Myocyte (in vitro differentiated cells): ENCODE data around the gene USP20. TPM values are rescaled to one million over a fixed set of nuclear protein-coding genes. Genes with fewer than 3 reads are reported as not detected.
"Not testable (repeated sequence)": the region's sequence is repeated elsewhere in the genome, so short reads cannot be mapped to it uniquely, and the experiment has no call there.

ENCODE experiments used
- DNase-seq: peaks from one replicate; pipeline ENCODE4 v3.0.0-alpha.2; 2012; ENCODE audit warnings: low read depth
- polyA plus RNA-seq: library from polyadenylated mRNA; unstranded; fragments of >200 nt; gene quantifications from one replicate; pipeline ENCODE4 v1.2.1, GENCODE V29; 2012; ENCODE audit warnings: missing spikeins
- total RNA-seq: library from RNA; depleted of rRNA; stranded (reverse); fragments of >200 nt; gene quantifications from 2 replicates; pipeline ENCODE4 v1.2.3, GENCODE V29; 2014

Gene USP20
- 11.8 and 15.7 TPM in 2 replicates for total RNA-seq
- 16.8 TPM for polyA plus RNA-seq

GRCh38 chr9:129835128-129835859, at the start of gene USP20, which contains the start of gene C9orf78:
TSS of gene USP20 (plus strand) at chr9:129835458. CDS start at chr9:129852556, 17,098 bp downstream.
TSS of gene C9orf78 (minus strand) at chr9:129835275. CDS start at chr9:129835221, 54 bp downstream.
- peak; percentile 97 for DNase-seq

DNA sequence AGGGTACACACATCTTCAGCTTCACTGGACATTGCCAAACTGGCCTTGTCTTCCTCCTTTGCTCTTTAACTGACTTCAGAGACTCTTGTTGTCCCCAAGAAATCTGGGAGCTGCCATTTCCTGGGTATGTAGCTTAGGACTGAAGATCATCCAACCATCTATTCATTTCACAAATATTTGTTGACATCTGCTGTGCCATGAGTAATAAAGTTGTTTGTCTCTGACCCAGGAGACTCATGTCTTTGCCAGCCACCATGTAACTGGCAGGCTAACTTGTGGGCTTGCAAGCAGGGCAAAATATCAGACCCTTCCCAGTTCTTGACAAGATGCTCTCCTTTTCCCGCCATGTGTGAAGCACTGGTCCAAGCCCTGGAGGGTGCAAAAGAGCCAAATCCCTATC, 49.4 kb upstream of the USP20 start:
- no peak for DNase-seq

- DNase-seq, result no peak
Measured at GRCh38 chr9:129786481-129786880, 48.8 kb upstream of the USP20 start.

GRCh38 chr9:129794549-129794948, 40.7 kb upstream of the USP20 start:
- DNase-seq, result no peak

DNA sequence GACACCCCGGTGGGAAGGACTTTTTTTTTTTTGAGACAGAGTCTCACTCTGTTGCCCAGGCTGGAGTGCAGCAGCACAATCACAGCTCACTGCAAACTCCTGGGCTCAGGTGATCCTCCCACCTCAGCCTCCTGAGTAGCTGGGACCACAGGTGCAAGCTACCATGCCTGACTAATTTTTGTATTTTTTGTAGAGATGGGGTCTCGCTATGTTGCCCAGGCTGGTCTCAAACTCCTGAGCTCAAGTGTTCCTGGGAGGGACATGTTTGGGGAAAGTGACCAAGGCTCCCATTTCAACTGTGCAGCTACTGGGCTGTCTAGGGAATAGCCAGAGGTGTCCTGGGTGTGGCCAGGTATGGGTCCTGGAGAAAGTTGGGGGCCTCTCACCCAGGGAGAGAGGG, 39.2 kb upstream of the USP20 start:
- DNase-seq, result not testable (repeated sequence)

DNA sequence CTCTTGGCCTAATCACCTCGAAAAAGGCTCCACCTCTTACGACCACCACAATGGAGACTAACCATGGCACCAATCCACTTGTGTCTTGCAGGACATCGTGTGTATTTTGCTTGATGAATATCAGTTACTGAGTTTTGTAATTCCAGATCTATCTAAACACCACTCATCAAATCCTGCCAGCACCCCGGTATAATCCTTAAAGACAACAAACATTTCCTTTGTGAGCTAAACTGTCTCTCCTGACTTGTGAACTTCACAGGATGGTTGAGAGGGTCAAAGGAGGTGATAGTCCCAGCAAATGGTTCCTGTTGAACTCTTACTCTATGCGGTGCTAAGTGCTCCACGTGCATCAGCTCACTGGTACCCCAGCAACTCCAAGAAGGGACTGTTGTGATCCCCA, 36.3 kb upstream of the USP20 start:
- no peak for DNase-seq

DNA sequence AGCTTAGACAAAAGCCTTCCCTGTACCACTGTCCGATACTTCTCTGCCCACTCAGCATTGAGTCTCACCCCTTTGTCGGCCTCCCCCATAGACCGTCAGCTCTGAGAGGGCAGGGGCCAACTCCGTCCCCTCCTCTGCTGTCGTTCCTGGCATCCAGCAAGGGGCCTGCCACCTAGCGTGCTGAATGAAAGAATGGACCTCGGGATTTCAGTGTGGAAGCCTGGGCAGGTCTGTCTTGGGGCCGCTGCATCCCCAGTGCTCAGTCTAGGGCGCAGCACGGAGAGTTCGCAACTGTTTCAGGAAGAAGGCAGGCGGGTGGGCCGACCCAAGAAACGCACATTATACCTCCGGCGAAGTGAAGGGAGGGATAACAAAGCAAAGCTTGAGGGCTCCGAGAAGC, 33.8 kb upstream of the USP20 start:
- DNase-seq, result no peak

GRCh38 chr9:129802833-129803675, 32.2 kb upstream of the USP20 start, which contains the start of gene TOR1B:
TSS of gene TOR1B (plus strand) at chr9:129803184. CDS start at chr9:129803213, 29 bp downstream.
- DNase-seq, result peak; percentile 95

- DNase-seq, result no peak
Measured at GRCh38 chr9:129803676-129804060, 31.6 kb upstream of the USP20 start.

GRCh38 chr9:129806061-129806460, 29.2 kb upstream of the USP20 start:
- DNase-seq, result no peak

DNA sequence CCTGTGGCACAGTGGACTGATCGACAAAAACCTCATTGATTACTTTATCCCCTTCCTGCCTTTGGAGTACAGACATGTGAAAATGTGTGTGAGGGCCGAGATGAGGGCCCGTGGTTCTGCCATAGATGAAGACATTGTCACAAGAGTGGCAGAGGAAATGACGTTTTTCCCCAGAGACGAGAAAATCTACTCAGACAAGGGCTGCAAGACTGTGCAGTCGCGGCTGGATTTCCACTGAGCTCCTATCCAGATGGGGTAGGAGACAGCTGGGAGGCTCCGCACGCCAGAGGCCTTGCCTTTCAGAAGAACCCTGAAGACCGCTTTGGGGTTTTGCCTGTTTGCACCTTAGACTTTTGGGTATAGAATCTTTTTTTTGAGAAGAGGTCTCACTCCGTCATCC, 25.9 kb upstream of the USP20 start:
- no peak for DNase-seq

GRCh38 chr9:129810116-129810515, 25.1 kb upstream of the USP20 start:
- DNase-seq, result no peak

- no peak for DNase-seq
Measured at GRCh38 chr9:129810788-129811187, 24.5 kb upstream of the USP20 start.

DNA sequence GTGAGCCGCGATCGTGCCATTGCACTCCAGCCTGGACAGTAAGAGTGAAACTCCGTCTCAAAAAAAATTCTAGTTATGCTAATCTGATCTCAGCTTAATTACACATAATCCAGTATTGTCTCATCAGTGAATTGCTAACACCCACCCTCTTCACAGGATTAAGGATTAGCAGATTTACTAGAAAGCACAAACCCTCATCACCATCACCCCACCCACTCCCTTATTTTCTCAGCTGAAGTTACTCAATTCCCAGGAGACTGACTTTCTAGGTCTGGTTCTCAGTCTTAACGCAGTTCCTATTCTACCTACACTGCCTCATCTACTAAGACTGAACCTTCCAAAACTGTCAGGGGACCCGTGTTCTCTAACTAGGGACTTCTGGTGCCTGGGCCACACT, 23.3 kb upstream of the USP20 start:
- DNase-seq, result no peak

DNA sequence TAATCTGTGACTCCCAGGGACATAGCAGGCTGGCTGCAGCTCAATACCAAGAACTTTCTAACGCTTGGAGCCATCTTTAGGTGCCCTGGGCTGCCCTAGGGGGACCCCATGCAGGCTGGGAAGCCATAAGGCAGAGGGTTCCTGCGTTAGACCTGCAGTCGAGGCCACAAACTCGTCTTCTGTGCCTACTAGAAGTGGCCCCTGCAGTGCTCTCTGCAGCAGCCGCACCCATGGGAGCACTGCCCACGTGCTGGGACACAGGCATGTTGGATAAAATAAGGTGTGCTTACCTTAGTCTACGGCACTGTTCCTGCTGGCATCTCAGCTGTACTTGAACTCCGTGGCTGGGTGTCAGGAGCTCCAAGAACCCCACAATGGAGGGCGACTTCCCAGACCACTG, 22.9 kb upstream of the USP20 start:
- DNase-seq, result no peak

DNA sequence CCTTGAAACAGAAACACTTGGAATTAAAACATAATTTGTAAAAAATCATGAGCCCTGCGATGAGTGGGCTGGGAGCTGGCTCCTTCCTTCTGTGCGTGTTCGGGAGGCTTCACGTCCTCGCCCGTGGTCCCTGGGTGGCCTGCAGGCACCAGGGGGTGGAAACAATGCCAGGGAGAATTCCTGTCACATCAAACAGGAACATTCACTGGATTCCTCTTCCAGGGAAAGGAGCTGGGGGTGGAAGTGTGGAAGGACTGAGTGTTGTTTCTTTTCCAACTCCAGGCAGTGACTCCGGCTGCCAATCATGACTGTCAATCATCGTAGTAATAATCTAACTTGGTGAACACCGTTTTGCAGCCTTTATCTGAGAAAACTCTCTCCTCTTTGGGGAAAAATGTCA, 21.6 kb upstream of the USP20 start:
- no peak for DNase-seq

DNA sequence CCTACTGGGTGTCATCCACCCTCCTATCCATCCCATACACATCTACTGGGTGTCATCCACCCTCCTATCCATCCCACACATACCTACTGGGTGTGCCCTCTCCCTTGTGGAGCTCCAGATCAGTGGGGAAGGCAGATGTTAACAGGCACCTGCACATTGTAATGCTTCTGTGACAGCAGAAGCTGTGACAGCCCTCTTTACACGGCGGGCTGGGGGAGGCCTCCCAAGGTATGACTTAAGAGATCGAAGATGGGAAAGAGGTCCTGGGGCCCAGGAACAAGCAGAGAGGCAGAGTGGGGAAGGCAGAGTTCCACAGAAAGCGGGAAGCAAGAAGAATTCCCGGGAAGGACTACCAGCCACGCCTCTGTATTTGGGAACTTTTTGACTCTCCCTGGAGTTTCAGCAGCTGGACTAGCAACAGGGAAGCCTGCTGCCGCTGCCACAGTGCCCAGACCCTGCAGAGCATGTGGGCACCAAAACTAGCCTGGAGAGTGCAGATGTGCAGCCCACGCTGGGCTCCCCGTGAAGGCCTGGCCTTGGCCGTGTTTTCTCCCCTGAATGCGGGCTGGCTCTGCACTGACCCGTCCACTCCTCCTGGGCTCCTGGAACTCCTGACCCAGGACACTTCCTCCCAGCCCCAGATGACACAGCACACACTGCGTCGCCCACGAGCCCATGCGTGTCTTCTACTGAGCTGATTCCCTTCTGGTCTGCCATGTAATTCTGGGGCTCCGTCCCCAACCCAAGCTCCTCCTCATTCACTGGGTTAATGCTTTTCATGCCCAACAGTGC, 20.6 kb upstream of the USP20 start:
- DNase-seq, result no peak

GRCh38 chr9:129815278-129815677, 20.0 kb upstream of the USP20 start:
- no peak for DNase-seq

DNA sequence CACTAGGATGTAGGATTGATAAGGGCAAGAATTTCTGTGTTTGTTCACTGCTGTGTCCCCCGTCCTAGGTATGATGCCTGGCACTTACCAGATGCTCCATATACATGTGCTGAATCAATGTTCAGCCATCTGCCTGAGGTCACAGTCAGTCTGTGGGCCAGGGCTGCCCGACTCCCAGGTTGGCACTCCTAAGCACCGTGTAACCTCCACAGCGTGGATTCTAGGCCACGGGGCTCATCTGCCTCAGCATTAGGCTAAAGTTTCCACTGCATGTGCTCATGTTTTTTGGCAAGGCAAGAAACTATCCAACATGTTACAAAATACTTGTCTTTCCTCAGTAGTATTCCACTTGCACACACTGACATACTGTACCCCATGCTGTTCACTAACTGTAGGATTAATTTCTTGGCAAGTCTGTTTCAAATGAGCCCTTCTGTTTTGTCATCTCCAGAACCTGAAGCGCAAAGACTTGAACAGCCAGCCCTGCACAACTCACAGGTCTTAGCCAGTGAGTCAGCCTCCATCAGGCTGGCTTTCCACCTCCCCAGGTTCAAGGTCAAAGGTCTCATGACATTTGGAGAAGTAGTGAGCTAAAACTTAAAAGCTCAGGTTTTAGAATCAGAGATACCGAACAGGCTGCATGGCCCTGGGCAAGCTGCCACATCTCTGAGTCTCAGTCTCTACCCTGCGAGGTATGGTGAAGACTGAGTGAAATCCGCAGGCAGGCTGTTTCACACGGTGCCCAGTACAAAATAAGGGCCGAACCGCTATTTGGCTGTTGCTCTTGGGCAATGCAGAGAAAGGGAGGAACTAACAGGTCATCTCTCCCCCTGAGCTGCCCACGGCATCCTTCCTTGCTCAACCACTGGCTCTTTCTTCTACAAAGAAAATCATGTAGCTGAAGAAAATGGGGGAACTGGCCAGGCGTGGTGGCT, 18.5 kb upstream of the USP20 start:
- DNase-seq, result no peak

DNA sequence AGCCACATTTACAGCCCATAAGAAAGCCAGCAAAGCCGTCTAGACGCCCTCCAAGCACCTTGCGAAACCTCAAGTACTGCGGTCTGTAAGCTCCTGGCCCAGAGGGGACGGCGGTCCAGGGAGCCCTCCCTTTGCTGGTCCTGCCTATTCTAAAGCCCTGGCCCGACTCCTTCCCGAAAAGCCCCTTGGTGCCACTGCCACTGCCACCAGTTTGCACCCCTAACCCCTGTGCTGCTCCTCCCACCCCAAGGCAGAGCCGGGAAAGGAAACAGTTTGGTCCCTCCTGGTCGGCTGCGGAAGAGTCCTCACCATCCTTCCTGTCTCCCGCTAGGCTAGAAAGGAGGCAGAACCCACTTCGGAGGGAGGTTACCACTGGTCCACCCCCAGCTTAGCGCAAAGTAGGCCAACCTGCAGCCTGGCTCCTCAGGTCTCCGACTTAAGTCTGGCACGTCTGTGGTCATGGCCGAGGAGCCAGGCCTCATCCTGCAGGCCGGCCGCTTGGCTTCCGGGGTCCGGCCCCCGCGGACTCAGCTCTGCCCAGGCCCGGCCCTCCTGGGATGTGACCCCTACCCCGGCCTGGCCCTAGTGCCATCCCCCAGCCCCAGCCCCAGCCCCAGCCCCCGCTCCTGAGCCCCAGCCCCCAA, 12.2 kb upstream of the USP20 start:
- DNase-seq, result peak; percentile 17
